GM18951 (cell line): ENCODE results near the gene CDK4.

Experiments
- POLR2A ChIP-seq: IDR thresholded peaks from 4 replicates; pipeline ENCODE4 v1.6.1; 2011; ENCODE audit warnings: mild to moderate bottlenecking; ENCODE audit not compliant: insufficient read length, insufficient read depth; ENCODE audit errors: extremely low read depth
- in situ Hi-C: fragments of 300-500 bp; cut with MboI; formaldehyde crosslinking; loops from one replicate; pipeline ENCODE4 v1.12.0; 2022; ENCODE audit warnings: low sequenced_read_pairs, mixed read lengths, inconsistent platforms; ENCODE audit not compliant: unreplicated experiment

Gene CDK4

GRCh38 chr12:57735952-57736740 is 16.0 kb downstream of the CDK4 start:
- in situ Hi-C loops = no loop called here

GRCh38 chr12:57735198-57735855 is 16.8 kb downstream of the CDK4 start:
- no peak for TF ChIP-seq POLR2A
- in situ Hi-C loops = no loop called here

More at GRCh38 chr12:57735952-57736740, 16.0 kb downstream of the CDK4 start:
- no peak for TF ChIP-seq POLR2A

GRCh38 chr12:57734591-57734990 is 17.5 kb downstream of the CDK4 start:
- in situ Hi-C loops = no loop called here
- TF ChIP-seq POLR2A = no peak

GRCh38 chr12:57733928-57734327 is 18.2 kb downstream of the CDK4 start:
- in situ Hi-C loops = no loop called here
- no peak for TF ChIP-seq POLR2A

- no peak for TF ChIP-seq POLR2A
- in situ Hi-C loops = no loop called here
Observed at GRCh38 chr12:57732726-57733593, 19.1 kb downstream of the CDK4 start.

- in situ Hi-C loops = no loop called here
- TF ChIP-seq POLR2A = no peak
Observed at GRCh38 chr12:57732270-57732669, 19.8 kb downstream of the CDK4 start.

- in situ Hi-C loops = no loop called here
- TF ChIP-seq POLR2A = no peak
Observed at GRCh38 chr12:57731411-57732080, 20.6 kb downstream of the CDK4 start.

GRCh38 chr12:57730336-57731067 is 21.6 kb downstream of the CDK4 start:
- no peak for TF ChIP-seq POLR2A
- in situ Hi-C loops = no loop called here

GRCh38 chr12:57729321-57729844 is 22.7 kb downstream of the CDK4 start:
- TF ChIP-seq POLR2A = no peak
- in situ Hi-C loops = no loop called here

- TF ChIP-seq POLR2A = no peak
- in situ Hi-C loops = no loop called here
Observed at GRCh38 chr12:57727758-57728395, 24.2 kb downstream of the CDK4 start.

GRCh38 chr12:57726884-57727757 is 25.0 kb downstream of the CDK4 start:
- TF ChIP-seq POLR2A = no peak
- in situ Hi-C loops = no loop called here
